K562 (cell line): Measurements from ENCODE around the gene GRPEL2. TPM values are rescaled to one million over a fixed set of nuclear protein-coding genes. Genes with fewer than 3 reads are reported as not detected.

ENCODE experiments used
- ATAC-seq: fragments of 200-7000 bp; cut with Tn5 transposase; 3 replicates; pipeline ENCODE4 v1.9.1; 2020; ENCODE audit warnings: moderate library complexity
- BruUV-seq: library from RNA; stranded (reverse); fragments of 400-500 nt; replicated peaks from 2 replicates; lab custom pipeline; 2021; lab: Mats Ljungman, UMichigan
- CTCF ChIA-PET: fragments of 300-600 bp; formaldehyde crosslinking; extraction: SDS; loops from one replicate; lab custom pipeline; 2021; ENCODE audit warnings: low intra/inter-chr PET ratio; lab: Yijun Ruan, JAX
- POLR2A ChIA-PET: fragments of 300-600, 350-650 bp; sonication (Branson Sonifier 250); formaldehyde crosslinking; extraction: SDS; loops from one replicate; lab custom pipeline; 2021; ENCODE audit warnings: antibody characterized with exemption, inconsistent platforms; lab: Yijun Ruan, JAX
- DNase-seq, 4 experiments: peaks; one replicate each; pipeline versions ENCODE4 v3.0.0 to v3.0.0-alpha.2; 2011 to 2018; ENCODE audit warnings: low spot score in 3 of 4, mixed read lengths in 3 of 4; ENCODE audit errors: extremely low read depth in 1 of 4
- FAIRE-seq: peaks from 2 replicates; lab custom pipeline; 2011; peaks lifted over from hg19 to GRCh38; lab: Jason Lieb, UNC
- H2AFZ ChIP-seq: 2 replicates; pipeline ENCODE4 v1.6.0; 2011; ENCODE audit warnings: low read depth, low read length, control low read depth, inconsistent platforms
- H3K27ac ChIP-seq: fragments of 200-600 bp; 3 replicates; pipeline ENCODE4 v1.8.0; 2011; ENCODE audit warnings: low read depth, mild to moderate bottlenecking, control low read depth, inconsistent platforms, low read length, moderate library complexity, mixed read lengths; ENCODE audit errors: extremely low read depth
- H3K27me3 ChIP-seq, 2 experiments: fragments of 300-600 bp in 1 of 2; 2 replicates in 1 of 2; 3 replicates in 1 of 2; pipeline versions ENCODE4 v1.6.0 to v1.8.0; 2011; ENCODE audit warnings: inconsistent platforms in 2 of 2, low read length in 2 of 2, mild to moderate bottlenecking in 1 of 2, mixed read lengths in 1 of 2, moderate library complexity in 1 of 2; ENCODE audit not compliant: control insufficient read depth in 2 of 2, insufficient read depth in 2 of 2
- H3K36me3 ChIP-seq: fragments of 300-600 bp; 3 replicates; pipeline ENCODE4 v1.8.0; 2011; ENCODE audit warnings: mild to moderate bottlenecking, low read length, inconsistent platforms; ENCODE audit not compliant: control insufficient read depth, insufficient read depth
- H3K4me1 ChIP-seq, 2 experiments: fragments of 200-600 bp in 1 of 2; replicated peaks in 1 of 2; 2 replicates in 1 of 2; 3 replicates in 1 of 2; pipeline versions ENCODE4 v1.5.1 to v1.8.0; 2011; ENCODE audit warnings: inconsistent platforms in 2 of 2, low read length in 2 of 2, mild to moderate bottlenecking in 1 of 2, mixed read lengths in 1 of 2, moderate library complexity in 1 of 2; ENCODE audit not compliant: control insufficient read depth in 2 of 2, insufficient read depth in 2 of 2
- H3K4me2 ChIP-seq: 2 replicates; pipeline ENCODE4 v1.6.1; 2011; ENCODE audit warnings: low read length, control low read depth, inconsistent platforms, mixed read lengths; ENCODE audit not compliant: insufficient read depth
- H3K4me3 ChIP-seq: fragments of 200-600 bp; sonication (generic), shearing (Covaris generic); 2 replicates; pipeline ENCODE4 v1.5.1; 2016; ENCODE audit warnings: control low read depth, inconsistent platforms
- H3K79me2 ChIP-seq: fragments of 200-600 bp; 3 replicates; pipeline ENCODE4 v1.8.0; 2011; ENCODE audit warnings: low read length, inconsistent platforms; ENCODE audit not compliant: control insufficient read depth, insufficient read depth
- H3K9ac ChIP-seq, 2 experiments: 2 replicates each; pipeline versions ENCODE4 v1.6.0 to v1.6.1; 2011; ENCODE audit warnings: low read depth in 2 of 2, low read length in 2 of 2, control low read depth in 1 of 2, inconsistent platforms in 1 of 2, mild to moderate bottlenecking in 1 of 2, mixed read lengths in 1 of 2; ENCODE audit not compliant: insufficient read depth in 1 of 2
- H3K9me1 ChIP-seq: one replicate; pipeline ENCODE4 v1.6.0; 2011; ENCODE audit warnings: inconsistent platforms, mild to moderate bottlenecking, low read length, moderate library complexity; ENCODE audit not compliant: control insufficient read depth, insufficient read depth
- H3K9me3 ChIP-seq: replicated peaks from 2 replicates; pipeline ENCODE4 v1.5.1; 2011; ENCODE audit warnings: low read depth, low read length, inconsistent platforms; ENCODE audit not compliant: control insufficient read depth, insufficient read depth
- H4K20me1 ChIP-seq: replicated peaks from 2 replicates; pipeline ENCODE4 v1.6.1; 2011; ENCODE audit warnings: low read length, inconsistent platforms, mixed read lengths; ENCODE audit not compliant: control insufficient read depth, insufficient read depth
- AFF4 ChIP-seq: sonication (generic); formaldehyde crosslinking; IDR thresholded peaks from 2 replicates; pipeline ENCODE4 v1.8.0; 2023; ENCODE audit warnings: mild to moderate bottlenecking, missing genetic modification reagents
- BCLAF1 ChIP-seq, 2 experiments: fragments of 450-650 bp in 1 of 2; IDR thresholded peaks; 2 replicates each; pipeline ENCODE4 v1.6.1; 2011 to 2017; ENCODE audit warnings: low read depth in 2 of 2, antibody characterized with exemption in 1 of 2, borderline replicate concordance in 1 of 2, low read length in 1 of 2, mild to moderate bottlenecking in 1 of 2, mixed read lengths in 1 of 2; ENCODE audit not compliant: control insufficient read depth in 1 of 2
- MYBL2 ChIP-seq, 2 experiments: fragments of 450-650 bp in 1 of 2; sonication (generic) in 1 of 2; formaldehyde crosslinking in 1 of 2; IDR thresholded peaks; 2 replicates each; pipeline versions ENCODE4 v1.6.1 to v1.8.1; 2017 to 2022; ENCODE audit warnings: borderline replicate concordance in 1 of 2, inconsistent platforms in 1 of 2, low read depth in 1 of 2, mild to moderate bottlenecking in 1 of 2, missing genetic modification reagents in 1 of 2, moderate library complexity in 1 of 2
- ZBTB49 ChIP-seq: sonication (generic); formaldehyde crosslinking; IDR thresholded peaks from 2 replicates; pipeline ENCODE4 v1.8.0; 2022; ENCODE audit warnings: missing genetic modification reagents, mild to moderate bottlenecking, borderline replicate concordance
- ZHX1 ChIP-seq: fragments of 150-350 bp; conservative IDR thresholded peaks from 2 replicates; pipeline ENCODE4 v1.6.1; 2014; ENCODE audit warnings: low read length
- in situ Hi-C: fragments of 300-500 bp; cut with MboI; formaldehyde crosslinking; loops from 4 replicates; pipeline ENCODE4 v1.15.0; 2018; ENCODE audit warnings: inconsistent platforms, mixed read lengths
- intact Hi-C: fragments of 100-400 bp; cut with micrococcal nuclease; formaldehyde crosslinking; loops from 2 replicates; pipeline ENCODE4 v1.14.2; 2022
- polyA plus RNA-seq, 8 experiments: library from polyadenylated mRNA; depleted of rRNA in 4 of 8; stranded (reverse) in 5 of 8; unstranded in 3 of 8; fragments of >200 nt; fragmentation: Nextera tagmentation in 2 of 8; fragmentation: Illumina TruSeq in 1 of 8; extraction: Ambion mirVana in 2 of 8; extraction: Trizol in 1 of 8; gene quantifications; 2 replicates each; pipeline versions ENCODE4 v1.2.1 to v1.2.3, GENCODE V29; 2011 to 2014; ENCODE audit warnings: inconsistent platforms in 1 of 8, missing spikeins in 1 of 8
- total RNA-seq, 7 experiments: library from RNA; depleted of rRNA in 6 of 7; stranded (reverse); fragments of >200 nt in 6 of 7; fragmentation: Illumina TruSeq in 2 of 7; extraction: Trizol in 2 of 7; gene quantifications; 2 replicates each; pipeline versions ENCODE4 v1.2.1 to v1.2.3, GENCODE V29; 2011 to 2021; ENCODE audit warnings: low replicate concordance in 1 of 7

GRPEL2 gene
- total and polyA plus RNA-seq, 9 of the 15 experiments (the other 6 are each of a cell fraction or from before 2014, with no cell fraction given) = 11.2 to 40.5 (median 25.8) TPM

GRCh38 chr5:149340920-149341319 lies 4.4 kb upstream of the GRPEL2 start (continued):
- TF ChIP-seq ZHX1 (no peak), MYBL2 (IDR thresholded peaks at IDR 0.05; ENCODE audit: low read depth) (no peak), MYBL2 (CRISPR knock-in tag; IDR thresholded peaks at IDR 0.05; ENCODE audit: borderline replicate concordance) (no peak)

GRCh38 chr5:149341876-149342275 lies 3.4 kb upstream of the GRPEL2 start:
- no peaks in the 10 kb centered on the region for H3K9me1 ChIP-seq
- FAIRE-seq (no peak), ATAC-seq (no peak), DNase-seq (no peak)
- no peaks in the 10 kb centered on the region for H3K9me3 ChIP-seq
- H3K9ac ChIP-seq = 0 out of 4 replicates have a peak overlapping the region, but pooled peaks of 1 of the 2 experiments have one; percentile 8
- CTCF ChIA-PET = no interaction called here
- POLR2A ChIA-PET = interaction anchor here (1.3 kb wide), 1 partner anchor 10 kb away, joined by 5 read pairs; no protein-coding TSS in a partner anchor
- BruUV-seq = no TSS peak
- H3K27me3 ChIP-seq = no peaks in the 10 kb centered on the region; a peak in 1 of 5 replicates
- no peak overlapping the region for H2AFZ ChIP-seq
- intact Hi-C loops (no loop called here), in situ Hi-C loops (no loop called here)
- H3K27ac ChIP-seq = no peak overlapping the region
- no peaks in the 10 kb centered on the region for H4K20me1 ChIP-seq
- H3K36me3 ChIP-seq = 0 out of 3 replicates have a peak, but pooled peaks cover under 1% of the 10 kb centered on the region
- H3K4me1 ChIP-seq = peaks cover 3% of the 10 kb centered on the region in 2 experiments; a peak in 1 of 5 replicates
- H3K4me3 ChIP-seq = no peak overlapping the region
- H3K79me2 ChIP-seq = peaks cover 20% of the 10 kb centered on the region
- no peak overlapping the region for H3K4me2 ChIP-seq
- TF ChIP-seq ZBTB49 (CRISPR knock-in tag) (no peak), BCLAF1 (IDR thresholded peaks at IDR 0.05; ENCODE audit: borderline replicate concordance in 1 of 2, control insufficient read depth in 1 of 2, low read depth in 2 of 2, low read length in 1 of 2) (no peak), AFF4 (no peak)
